GM12878 (cell line): ENCODE measurements around the gene BNC2. TPM values are rescaled to one million over a fixed set of nuclear protein-coding genes. Genes with fewer than 3 reads are reported as not detected.

Source experiments
- ATAC-seq: fragments of 200-7000 bp; cut with Tn5 transposase; 3 replicates; pipeline ENCODE4 v1.9.1; 2020; ENCODE audit warnings: mild to moderate bottlenecking, moderate library complexity
- BruUV-seq: library from RNA; stranded (reverse); fragments of 400-500 nt; replicated peaks from 2 replicates; lab custom pipeline; 2021; lab: Mats Ljungman, UMichigan
- CTCF ChIA-PET: fragments of 300-600 bp; sonication (Branson Sonifier 250); formaldehyde crosslinking; extraction: SDS; loops from one replicate; lab custom pipeline; 2021; ENCODE audit warnings: inconsistent platforms; lab: Yijun Ruan, JAX
- POLR2A ChIA-PET: fragments of 350-600 bp; formaldehyde crosslinking; extraction: SDS; loops from one replicate; lab custom pipeline; 2021; ENCODE audit warnings: inconsistent platforms; lab: Charles Lee
- RAD21 ChIA-PET: fragments of 300-600 bp; sonication (Branson Sonifier 250); formaldehyde crosslinking; loops from one replicate; lab custom pipeline; 2023; ENCODE audit warnings: antibody characterized with exemption; ENCODE audit not compliant: unreplicated experiment; lab: Charles Lee
- SMC1A ChIA-PET: fragments of 300-600 bp; sonication (Branson Sonifier 250); formaldehyde crosslinking; loops from one replicate; lab custom pipeline; 2023; ENCODE audit not compliant: unreplicated experiment, uncharacterized antibody; lab: Charles Lee
- DNase-seq: peaks from one replicate; pipeline ENCODE4 v3.0.0-alpha.2; 2011; ENCODE audit warnings: low read depth, low spot score
- FAIRE-seq: peaks from 3 replicates; lab custom pipeline; 2011; peaks lifted over from hg19 to GRCh38; lab: Jason Lieb, UNC
- H2AFZ ChIP-seq: 2 replicates; pipeline ENCODE4 v1.6.0; 2011; ENCODE audit warnings: low read depth, low read length, control low read depth; ENCODE audit not compliant: control insufficient read depth
- H3K27ac ChIP-seq: 2 replicates; pipeline ENCODE4 v1.5.1; 2011; ENCODE audit warnings: control low read depth; ENCODE audit not compliant: control insufficient read depth, insufficient read depth
- H3K27me3 ChIP-seq, 2 experiments: replicated peaks in 1 of 2; 2 replicates each; pipeline versions ENCODE4 v1.6.0 to v1.6.1; 2011; ENCODE audit warnings: low read length in 1 of 2; ENCODE audit not compliant: control insufficient read depth in 2 of 2, insufficient read depth in 2 of 2
- H3K36me3 ChIP-seq, 2 experiments: 2 replicates each; pipeline ENCODE4 v1.5.1; 2011; ENCODE audit warnings: low read length in 1 of 2; ENCODE audit not compliant: control insufficient read depth in 2 of 2, insufficient read depth in 2 of 2
- H3K4me1 ChIP-seq: 2 replicates; pipeline ENCODE4 v1.6.1; 2011; ENCODE audit warnings: mild to moderate bottlenecking, low read length, moderate library complexity, mixed read lengths; ENCODE audit not compliant: control insufficient read depth, insufficient read depth
- H3K4me2 ChIP-seq: 2 replicates; pipeline ENCODE4 v1.6.0; 2011; ENCODE audit warnings: control low read depth; ENCODE audit not compliant: control insufficient read depth, insufficient read depth
- H3K4me3 ChIP-seq: fragments of 200-600 bp; sonication (generic); 2 replicates; pipeline ENCODE4 v1.5.1; 2016
- H3K79me2 ChIP-seq: 2 replicates; pipeline ENCODE4 v1.6.0; 2011; ENCODE audit warnings: low read length; ENCODE audit not compliant: control insufficient read depth, insufficient read depth
- H3K9ac ChIP-seq: 2 replicates; pipeline ENCODE4 v1.8.0; 2011; ENCODE audit warnings: low read length, control low read depth, mixed read lengths; ENCODE audit not compliant: control insufficient read depth, insufficient read depth
- H3K9me3 ChIP-seq: replicated peaks from 3 replicates; pipeline ENCODE4 v1.5.1; 2011; ENCODE audit warnings: mild to moderate bottlenecking, low read length; ENCODE audit not compliant: control insufficient read depth, insufficient read depth
- H4K20me1 ChIP-seq: 2 replicates; pipeline ENCODE4 v1.6.0; 2011; ENCODE audit not compliant: control insufficient read depth, insufficient read depth
- CEBPB ChIP-seq, 2 experiments: fragments of 150-350 bp in 1 of 2; IDR thresholded peaks; 2 replicates each; pipeline ENCODE4 v1.6.1; 2012 to 2014; ENCODE audit warnings: low read depth in 2 of 2, low read length in 2 of 2, borderline replicate concordance in 1 of 2, inconsistent platforms in 1 of 2
- CHD1 ChIP-seq: IDR thresholded peaks from 2 replicates; pipeline ENCODE4 v1.6.1; 2012; ENCODE audit warnings: low read depth, low read length, improper control_type of control experiment
- JUND ChIP-seq: IDR thresholded peaks from 2 replicates; pipeline ENCODE4 v1.6.1; 2012; ENCODE audit warnings: low read depth, mild to moderate bottlenecking, low read length, improper control_type of control experiment, moderate library complexity
- KAT2A ChIP-seq: conservative IDR thresholded peaks from 2 replicates; pipeline ENCODE4 v1.6.1; 2011; ENCODE audit warnings: low read depth, low read length; ENCODE audit not compliant: control insufficient read depth
- MYB ChIP-seq: fragments of 150-350 bp; IDR thresholded peaks from 2 replicates; pipeline ENCODE4 v1.6.1; 2014; ENCODE audit warnings: mild to moderate bottlenecking, low read depth, low read length, borderline replicate concordance
- PAX5 ChIP-seq: IDR thresholded peaks from 2 replicates; pipeline ENCODE4 v1.6.1; 2011; ENCODE audit warnings: low read depth, low read length, borderline replicate concordance
- PML ChIP-seq: IDR thresholded peaks from 2 replicates; pipeline ENCODE4 v1.6.1; 2012; ENCODE audit warnings: low read length, inconsistent platforms
- RB1 ChIP-seq: fragments of 450-650 bp; formaldehyde crosslinking; IDR thresholded peaks from 2 replicates; pipeline ENCODE4 v1.6.1; 2017; ENCODE audit warnings: mild to moderate bottlenecking, borderline replicate concordance
- SIX5 ChIP-seq: IDR thresholded peaks from 2 replicates; pipeline ENCODE4 v1.6.1; 2011; ENCODE audit warnings: mild to moderate bottlenecking, low read depth, low read length, moderate library complexity; ENCODE audit not compliant: severe bottlenecking
- SREBF2 ChIP-seq: IDR thresholded peaks from 2 replicates; pipeline ENCODE4 v1.6.1; 2012; ENCODE audit warnings: mild to moderate bottlenecking, low read length
- SUZ12 ChIP-seq: fragments of 200-600 bp; sonication (generic); IDR thresholded peaks from one replicate; pipeline ENCODE4 v1.6.1; 2018; ENCODE audit warnings: antibody characterized with exemption, mild to moderate bottlenecking; ENCODE audit not compliant: unreplicated experiment
- ZNF207 ChIP-seq: fragments of 450-650 bp; IDR thresholded peaks from 2 replicates; pipeline ENCODE4 v1.6.1; 2014; ENCODE audit warnings: antibody characterized with exemption, mild to moderate bottlenecking, borderline replicate concordance
- WGBS: methylation state at CpG from one replicate; pipeline ENCODE4 v1.1.6; 2016; ENCODE audit warnings: low lambda C conversion rate; ENCODE audit not compliant: insufficient replicate concordance, insufficient coverage; ENCODE audit errors: missing lambda C conversion rate; 5-methylcytosine and 5-hydroxymethylcytosine counted together
- in situ Hi-C: fragments of 300-500 bp; cut with MboI; formaldehyde crosslinking; loops from 9 replicates; pipeline ENCODE4 v1.14.3; 2018; ENCODE audit warnings: mixed read lengths
- intact Hi-C: fragments of 100-400 bp; cut with micrococcal nuclease; formaldehyde crosslinking; loops from one replicate; pipeline ENCODE4 v1.14.2; 2022; ENCODE audit not compliant: unreplicated experiment
- polyA plus RNA-seq, 11 experiments: library from polyadenylated mRNA; depleted of rRNA in 4 of 11; unstranded in 6 of 11; stranded (reverse) in 5 of 11; fragments of >200 nt; fragmentation: Nextera tagmentation in 4 of 11; fragmentation: Illumina TruSeq in 1 of 11; extraction: Ambion mirVana in 4 of 11; extraction: Trizol in 1 of 11; gene quantifications; 1 replicate in 1 of 11; 2 replicates in 10 of 11; pipeline versions ENCODE4 v1.2.1 to v1.2.3, GENCODE V29; 2011 to 2016; ENCODE audit warnings: inconsistent platforms in 2 of 11, missing spikeins in 2 of 11, low read depth in 1 of 11
- total RNA-seq, 4 experiments: library from RNA; depleted of rRNA in 3 of 4; stranded (reverse); fragments of >200 nt in 3 of 4; fragmentation: Illumina TruSeq in 1 of 4; extraction: Trizol in 1 of 4; gene quantifications; 2 replicates each; pipeline versions ENCODE4 v1.2.1 to v1.2.3, GENCODE V29; 2013 to 2021
- TF ChIP-seq, protein P1 (sequence below): fragments of 450-650 bp; IDR thresholded peaks from 2 replicates; pipeline ENCODE4 v1.6.1; 2016; ENCODE audit warnings: mild to moderate bottlenecking
- TF ChIP-seq, protein P2 (sequence below): fragments of 450-650 bp; formaldehyde crosslinking; IDR thresholded peaks from 2 replicates; pipeline ENCODE4 v1.4.0; 2022; ENCODE audit warnings: mild to moderate bottlenecking, moderate library complexity
- TF ChIP-seq, protein P3 (sequence below): IDR thresholded peaks from 2 replicates; pipeline ENCODE4 v1.6.1; 2012; ENCODE audit warnings: low read depth, low read length, improper control_type of control experiment
- TF ChIP-seq, protein P4 (sequence below): fragments of 150-350 bp; IDR thresholded peaks from 2 replicates; pipeline ENCODE4 v1.6.1; 2014; ENCODE audit warnings: mild to moderate bottlenecking, low read depth, low read length
- TF ChIP-seq, protein P5 (sequence below): fragments of 450-650 bp; IDR thresholded peaks from 2 replicates; pipeline ENCODE4 v1.6.1; 2017; ENCODE audit warnings: antibody characterized with exemption, mild to moderate bottlenecking, moderate library complexity

Gene BNC2
- total and polyA plus RNA-seq, 10 of the 15 experiments (the other 5 are each of a cell fraction or from before 2014, with no cell fraction given) = 0.05 to 14.5 (median 0.26) TPM

DNA sequence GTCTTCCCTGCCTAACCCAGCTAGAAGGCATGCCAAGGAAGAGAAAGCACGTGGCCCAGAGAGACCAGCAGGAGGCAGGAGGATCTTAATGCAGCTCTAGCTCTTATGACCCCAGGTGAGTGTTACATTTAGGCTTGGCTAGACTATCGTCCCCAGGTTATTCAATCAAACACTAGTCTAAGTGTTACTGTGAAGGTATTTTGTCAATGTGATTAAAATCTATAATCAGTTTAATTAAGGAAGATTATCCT, 483.7 kb downstream of the BNC2 start:
- no peak for ATAC-seq
- CTCF ChIA-PET = interaction anchor here (0.6 kb wide), 1 partner anchor 133 kb away, joined by 3 read pairs; no protein-coding TSS in a partner anchor
- 35% methylated on average over 2 of the region's 2 CpGs for WGBS
- TF ChIP-seq, protein P1, sequence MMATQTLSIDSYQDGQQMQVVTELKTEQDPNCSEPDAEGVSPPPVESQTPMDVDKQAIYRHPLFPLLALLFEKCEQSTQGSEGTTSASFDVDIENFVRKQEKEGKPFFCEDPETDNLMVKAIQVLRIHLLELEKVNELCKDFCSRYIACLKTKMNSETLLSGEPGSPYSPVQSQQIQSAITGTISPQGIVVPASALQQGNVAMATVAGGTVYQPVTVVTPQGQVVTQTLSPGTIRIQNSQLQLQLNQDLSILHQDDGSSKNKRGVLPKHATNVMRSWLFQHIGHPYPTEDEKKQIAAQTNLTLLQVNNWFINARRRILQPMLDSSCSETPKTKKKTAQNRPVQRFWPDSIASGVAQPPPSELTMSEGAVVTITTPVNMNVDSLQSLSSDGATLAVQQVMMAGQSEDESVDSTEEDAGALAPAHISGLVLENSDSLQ = no peak
- TF ChIP-seq RB1 (no peak), SUZ12 (no peak), ZNF207 (no peak), SIX5 (no peak), JUND (no peak), PAX5 (no peak), CEBPB (IDR thresholded peaks at IDR 0.05; ENCODE audit: borderline replicate concordance in 1 of 2, low read depth in 2 of 2, low read length in 2 of 2) (no peak), MYB (no peak), SREBF2 (no peak), CHD1 (no peak), PML (no peak), KAT2A (no peak)
- TF ChIP-seq, protein P2, sequence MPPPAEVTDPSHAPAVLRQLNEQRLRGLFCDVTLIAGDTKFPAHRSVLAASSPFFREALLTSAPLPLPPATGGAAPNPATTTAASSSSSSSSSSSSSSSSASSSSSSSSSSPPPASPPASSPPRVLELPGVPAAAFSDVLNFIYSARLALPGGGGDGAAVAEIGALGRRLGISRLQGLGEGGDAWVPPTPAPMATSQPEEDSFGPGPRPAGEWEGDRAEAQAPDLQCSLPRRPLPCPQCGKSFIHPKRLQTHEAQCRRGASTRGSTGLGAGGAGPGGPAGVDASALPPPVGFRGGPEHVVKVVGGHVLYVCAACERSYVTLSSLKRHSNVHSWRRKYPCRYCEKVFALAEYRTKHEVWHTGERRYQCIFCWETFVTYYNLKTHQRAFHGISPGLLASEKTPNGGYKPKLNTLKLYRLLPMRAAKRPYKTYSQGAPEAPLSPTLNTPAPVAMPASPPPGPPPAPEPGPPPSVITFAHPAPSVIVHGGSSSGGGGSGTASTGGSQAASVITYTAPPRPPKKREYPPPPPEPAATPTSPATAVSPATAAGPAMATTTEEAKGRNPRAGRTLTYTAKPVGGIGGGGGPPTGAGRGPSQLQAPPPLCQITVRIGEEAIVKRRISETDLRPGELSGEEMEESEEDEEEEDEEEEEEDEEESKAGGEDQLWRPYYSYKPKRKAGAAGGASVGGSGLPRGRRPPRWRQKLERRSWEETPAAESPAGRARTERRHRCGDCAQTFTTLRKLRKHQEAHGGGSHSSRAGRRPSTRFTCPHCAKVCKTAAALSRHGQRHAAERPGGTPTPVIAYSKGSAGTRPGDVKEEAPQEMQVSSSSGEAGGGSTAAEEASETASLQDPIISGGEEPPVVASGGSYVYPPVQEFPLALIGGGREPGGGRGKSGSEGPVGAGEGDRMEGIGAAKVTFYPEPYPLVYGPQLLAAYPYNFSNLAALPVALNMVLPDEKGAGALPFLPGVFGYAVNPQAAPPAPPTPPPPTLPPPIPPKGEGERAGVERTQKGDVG (CRISPR knock-in tag) = no peak
- TF ChIP-seq, protein P3, sequence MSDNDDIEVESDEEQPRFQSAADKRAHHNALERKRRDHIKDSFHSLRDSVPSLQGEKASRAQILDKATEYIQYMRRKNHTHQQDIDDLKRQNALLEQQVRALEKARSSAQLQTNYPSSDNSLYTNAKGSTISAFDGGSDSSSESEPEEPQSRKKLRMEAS = no peak
- TF ChIP-seq, protein P4, sequence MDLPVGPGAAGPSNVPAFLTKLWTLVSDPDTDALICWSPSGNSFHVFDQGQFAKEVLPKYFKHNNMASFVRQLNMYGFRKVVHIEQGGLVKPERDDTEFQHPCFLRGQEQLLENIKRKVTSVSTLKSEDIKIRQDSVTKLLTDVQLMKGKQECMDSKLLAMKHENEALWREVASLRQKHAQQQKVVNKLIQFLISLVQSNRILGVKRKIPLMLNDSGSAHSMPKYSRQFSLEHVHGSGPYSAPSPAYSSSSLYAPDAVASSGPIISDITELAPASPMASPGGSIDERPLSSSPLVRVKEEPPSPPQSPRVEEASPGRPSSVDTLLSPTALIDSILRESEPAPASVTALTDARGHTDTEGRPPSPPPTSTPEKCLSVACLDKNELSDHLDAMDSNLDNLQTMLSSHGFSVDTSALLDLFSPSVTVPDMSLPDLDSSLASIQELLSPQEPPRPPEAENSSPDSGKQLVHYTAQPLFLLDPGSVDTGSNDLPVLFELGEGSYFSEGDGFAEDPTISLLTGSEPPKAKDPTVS = no peak
- TF ChIP-seq, protein P5, sequence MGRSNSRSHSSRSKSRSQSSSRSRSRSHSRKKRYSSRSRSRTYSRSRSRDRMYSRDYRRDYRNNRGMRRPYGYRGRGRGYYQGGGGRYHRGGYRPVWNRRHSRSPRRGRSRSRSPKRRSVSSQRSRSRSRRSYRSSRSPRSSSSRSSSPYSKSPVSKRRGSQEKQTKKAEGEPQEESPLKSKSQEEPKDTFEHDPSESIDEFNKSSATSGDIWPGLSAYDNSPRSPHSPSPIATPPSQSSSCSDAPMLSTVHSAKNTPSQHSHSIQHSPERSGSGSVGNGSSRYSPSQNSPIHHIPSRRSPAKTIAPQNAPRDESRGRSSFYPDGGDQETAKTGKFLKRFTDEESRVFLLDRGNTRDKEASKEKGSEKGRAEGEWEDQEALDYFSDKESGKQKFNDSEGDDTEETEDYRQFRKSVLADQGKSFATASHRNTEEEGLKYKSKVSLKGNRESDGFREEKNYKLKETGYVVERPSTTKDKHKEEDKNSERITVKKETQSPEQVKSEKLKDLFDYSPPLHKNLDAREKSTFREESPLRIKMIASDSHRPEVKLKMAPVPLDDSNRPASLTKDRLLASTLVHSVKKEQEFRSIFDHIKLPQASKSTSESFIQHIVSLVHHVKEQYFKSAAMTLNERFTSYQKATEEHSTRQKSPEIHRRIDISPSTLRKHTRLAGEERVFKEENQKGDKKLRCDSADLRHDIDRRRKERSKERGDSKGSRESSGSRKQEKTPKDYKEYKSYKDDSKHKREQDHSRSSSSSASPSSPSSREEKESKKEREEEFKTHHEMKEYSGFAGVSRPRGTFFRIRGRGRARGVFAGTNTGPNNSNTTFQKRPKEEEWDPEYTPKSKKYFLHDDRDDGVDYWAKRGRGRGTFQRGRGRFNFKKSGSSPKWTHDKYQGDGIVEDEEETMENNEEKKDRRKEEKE = no peak

More for the DNA sequence above, 483.7 kb downstream of the BNC2 start:
- no peak for FAIRE-seq
- no TSS peak for BruUV-seq
- no peak overlapping the region for H3K9ac ChIP-seq
- ChIA-PET RAD21 (no interaction called here), SMC1A (interaction anchor here (0.6 to 1.0 kb wide), 3 partner anchors 27 to 1129 kb away, joined by 3 read pairs; no protein-coding TSS in a partner anchor), POLR2A (interaction anchor here (0.7 kb wide), 1 partner anchor 940 kb away, joined by 3 read pairs; no protein-coding TSS in a partner anchor)
- DNase-seq = no peak
- H3K4me3 ChIP-seq = no peak overlapping the region
- no peak overlapping the region for H3K4me2 ChIP-seq
- no peaks in the 10 kb centered on the region for H3K27me3 ChIP-seq
- H3K36me3 ChIP-seq = no peaks in the 10 kb centered on the region
- H2AFZ ChIP-seq = no peak overlapping the region
- H3K4me1 ChIP-seq = no peaks in the 10 kb centered on the region
- in situ Hi-C loops (no loop called here), intact Hi-C loops (no loop called here)
- H3K9me3 ChIP-seq = no peaks in the 10 kb centered on the region; the same call in 2 of the 3 replicates
- H3K79me2 ChIP-seq = no peaks in the 10 kb centered on the region
- H4K20me1 ChIP-seq = no peaks in the 10 kb centered on the region
- no peak overlapping the region for H3K27ac ChIP-seq
